Measurements from ENCODE around the gene FCN2.

Gene FCN2

DNA sequence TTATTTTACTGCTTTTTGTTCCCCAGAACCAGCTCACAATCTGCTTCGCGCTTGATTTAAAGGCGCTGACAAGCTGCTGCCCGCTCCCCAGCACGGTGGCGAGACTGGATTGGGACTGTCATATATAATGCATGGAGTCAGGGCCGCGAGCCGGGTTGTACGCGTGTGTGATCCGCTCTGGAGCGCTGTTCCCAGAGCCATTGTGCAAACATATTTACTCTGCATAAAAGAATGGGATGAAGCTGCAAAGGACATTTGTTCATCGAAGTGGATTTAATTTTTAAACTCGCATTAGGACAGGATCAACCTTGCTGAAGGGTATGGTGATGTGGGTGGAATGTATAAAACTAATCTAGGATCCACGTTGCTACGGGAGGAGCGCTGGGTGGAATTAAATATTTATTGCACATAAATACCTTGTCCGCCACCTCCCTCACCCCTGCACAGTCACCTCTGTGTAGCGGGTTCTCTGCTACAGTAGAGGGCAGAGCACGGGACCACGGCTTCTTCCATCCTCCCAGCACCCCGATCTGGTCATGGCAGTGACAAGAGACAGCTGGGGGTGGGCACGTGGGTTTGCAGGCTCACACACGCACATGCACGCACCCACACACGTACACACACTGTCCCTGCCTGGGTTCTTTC lies 55.2 kb downstream of the FCN2 start:
- DNase-seq (ENCODE audit: low spot score), result no peak
- POLR2A ChIA-PET (ENCODE audit: low non-redundant PET), result no interaction called here
- no peak overlapping the region for H3K27ac ChIP-seq
- CTCF ChIA-PET, result interaction anchor here (0.5 to 0.8 kb wide), 2 partner anchors 190 to 236 kb away, joined by 4 read pairs; no protein-coding TSS in a partner anchor
- TF ChIP-seq, protein P1, sequence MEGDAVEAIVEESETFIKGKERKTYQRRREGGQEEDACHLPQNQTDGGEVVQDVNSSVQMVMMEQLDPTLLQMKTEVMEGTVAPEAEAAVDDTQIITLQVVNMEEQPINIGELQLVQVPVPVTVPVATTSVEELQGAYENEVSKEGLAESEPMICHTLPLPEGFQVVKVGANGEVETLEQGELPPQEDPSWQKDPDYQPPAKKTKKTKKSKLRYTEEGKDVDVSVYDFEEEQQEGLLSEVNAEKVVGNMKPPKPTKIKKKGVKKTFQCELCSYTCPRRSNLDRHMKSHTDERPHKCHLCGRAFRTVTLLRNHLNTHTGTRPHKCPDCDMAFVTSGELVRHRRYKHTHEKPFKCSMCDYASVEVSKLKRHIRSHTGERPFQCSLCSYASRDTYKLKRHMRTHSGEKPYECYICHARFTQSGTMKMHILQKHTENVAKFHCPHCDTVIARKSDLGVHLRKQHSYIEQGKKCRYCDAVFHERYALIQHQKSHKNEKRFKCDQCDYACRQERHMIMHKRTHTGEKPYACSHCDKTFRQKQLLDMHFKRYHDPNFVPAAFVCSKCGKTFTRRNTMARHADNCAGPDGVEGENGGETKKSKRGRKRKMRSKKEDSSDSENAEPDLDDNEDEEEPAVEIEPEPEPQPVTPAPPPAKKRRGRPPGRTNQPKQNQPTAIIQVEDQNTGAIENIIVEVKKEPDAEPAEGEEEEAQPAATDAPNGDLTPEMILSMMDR (conservative IDR thresholded peaks at IDR 0.05; ENCODE audit: low read depth), result no peak

DNA sequence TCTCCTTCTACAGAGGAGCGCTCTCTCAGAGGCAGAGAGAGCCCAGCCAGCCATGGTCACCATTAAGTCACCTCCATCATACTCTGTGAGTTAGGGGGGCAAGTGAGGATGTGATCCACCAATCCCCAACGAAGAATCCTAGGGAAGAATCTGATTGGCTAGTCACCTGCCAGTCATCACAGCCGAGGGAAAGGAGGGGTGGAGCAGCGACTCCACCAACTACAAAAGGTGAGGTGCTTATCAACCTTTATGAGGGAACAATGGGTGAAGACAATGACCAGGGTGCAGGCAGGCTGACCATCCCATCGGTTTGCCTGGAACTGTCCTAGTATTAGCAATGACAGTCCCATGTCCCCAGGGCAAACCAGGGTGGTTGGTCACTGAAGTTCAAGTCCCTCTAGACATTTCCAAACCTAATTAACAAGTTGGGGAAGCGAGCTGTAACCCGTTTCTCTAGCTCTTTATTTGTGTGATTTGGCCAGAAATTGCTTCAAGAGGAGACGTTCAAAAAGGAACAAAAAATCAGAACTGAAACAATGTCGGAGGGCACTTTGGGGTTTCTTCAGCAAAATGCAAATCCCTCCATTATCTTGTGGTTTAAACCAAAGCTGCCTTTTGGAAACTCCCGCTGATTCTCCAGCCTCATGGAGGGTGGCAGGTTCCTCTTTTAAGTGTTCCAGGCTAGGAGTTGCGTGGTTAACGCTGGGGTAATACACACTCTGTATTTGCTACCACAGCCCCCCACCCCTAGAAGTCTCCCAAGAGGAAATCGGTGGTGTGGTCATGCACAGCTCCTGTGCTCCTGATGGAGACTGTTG lies 55.9 kb downstream of the FCN2 start:
- ChIA-PET CTCF (interaction anchor here (0.6 to 0.8 kb wide), 2 partner anchors 237 to 666 kb away, joined by 3 to 4 read pairs; no protein-coding TSS in a partner anchor), POLR2A (ENCODE audit: low non-redundant PET) (no interaction called here)
- no peak overlapping the region for H3K27ac ChIP-seq
- TF ChIP-seq, protein P1 (conservative IDR thresholded peaks at IDR 0.05; ENCODE audit: low read depth), result no peak
- DNase-seq (ENCODE audit: low spot score), result peak; percentile 34
